Stimulated activated CD4-positive, alpha-beta T cell treated with anti-CD3 and anti-CD28 coated beads, Interleukin-2, amount 100 ng/mL, for 48 hours (primary cell): ENCODE results near the gene ETV1.
A peak's percentile ranks its signal among the peaks of the same experiment; 100 is the strongest.

Source experiments
- DNase-seq, 2 donors: peaks; one replicate each; pipeline ENCODE4 v3.0.0-alpha.2; 2020

The ETV1 gene

GRCh38 chr7:13989126-13989948 lies at the start of gene ETV1:
ETV1 (minus strand) TSS chr7:13989666; CDS start chr7:13989052, 614 bp downstream.
- no peak for DNase-seq

- no peak for DNase-seq
These were observed 34.9 kb upstream of the ETV1 start for GRCh38 chr7:14024406-14024805.

GRCh38 chr7:14023838-14024237 lies 34.4 kb upstream of the ETV1 start:
- no peak for DNase-seq

- DNase-seq = no peak
These were observed 33.9 kb upstream of the ETV1 start for GRCh38 chr7:14023342-14023741.

- no peak for DNase-seq
These were observed 31.6 kb upstream of the ETV1 start for GRCh38 chr7:14021069-14021468.

- no peak for DNase-seq
These were observed 31.0 kb upstream of the ETV1 start for GRCh38 chr7:14020339-14020900.

GRCh38 chr7:14018751-14019150 lies 29.3 kb upstream of the ETV1 start:
- DNase-seq = no peak

GRCh38 chr7:14016950-14017349 lies 27.5 kb upstream of the ETV1 start:
- no peak for DNase-seq

GRCh38 chr7:14013898-14014297 lies 24.4 kb upstream of the ETV1 start:
- no peak for DNase-seq

- no peak for DNase-seq
These were observed 20.3 kb upstream of the ETV1 start for GRCh38 chr7:14009453-14010418.

GRCh38 chr7:14001139-14001538 lies 11.7 kb upstream of the ETV1 start:
- no peak for DNase-seq

GRCh38 chr7:14000247-14000646 lies 10.8 kb upstream of the ETV1 start:
- no peak for DNase-seq

GRCh38 chr7:13998866-13999265 lies 9.4 kb upstream of the ETV1 start:
- no peak for DNase-seq

- DNase-seq = no peak
These were observed 3.1 kb upstream of the ETV1 start for GRCh38 chr7:13992596-13992964.

GRCh38 chr7:13991791-13992595 lies 2.5 kb upstream of the ETV1 start:
- no peak for DNase-seq

GRCh38 chr7:13990984-13991790 lies 1.7 kb upstream of the ETV1 start:
- DNase-seq = peak; percentile 44 to 60

GRCh38 chr7:13990319-13990983 lies 985 bp upstream of the ETV1 start:
- peak in 1 of 2 donors; percentile 7 for DNase-seq

- no peak for DNase-seq
These were observed 461 bp upstream of the ETV1 start for GRCh38 chr7:13989949-13990305.

GRCh38 chr7:13988731-13989125 lies 738 bp downstream of the ETV1 start:
- DNase-seq = no peak

GRCh38 chr7:13988065-13988464 lies 1.4 kb downstream of the ETV1 start:
- DNase-seq = no peak

- DNase-seq = no peak
These were observed 2.1 kb downstream of the ETV1 start for GRCh38 chr7:13987395-13987794.
